ENCODE measurements around the gene RNU2-1.

DNA sequence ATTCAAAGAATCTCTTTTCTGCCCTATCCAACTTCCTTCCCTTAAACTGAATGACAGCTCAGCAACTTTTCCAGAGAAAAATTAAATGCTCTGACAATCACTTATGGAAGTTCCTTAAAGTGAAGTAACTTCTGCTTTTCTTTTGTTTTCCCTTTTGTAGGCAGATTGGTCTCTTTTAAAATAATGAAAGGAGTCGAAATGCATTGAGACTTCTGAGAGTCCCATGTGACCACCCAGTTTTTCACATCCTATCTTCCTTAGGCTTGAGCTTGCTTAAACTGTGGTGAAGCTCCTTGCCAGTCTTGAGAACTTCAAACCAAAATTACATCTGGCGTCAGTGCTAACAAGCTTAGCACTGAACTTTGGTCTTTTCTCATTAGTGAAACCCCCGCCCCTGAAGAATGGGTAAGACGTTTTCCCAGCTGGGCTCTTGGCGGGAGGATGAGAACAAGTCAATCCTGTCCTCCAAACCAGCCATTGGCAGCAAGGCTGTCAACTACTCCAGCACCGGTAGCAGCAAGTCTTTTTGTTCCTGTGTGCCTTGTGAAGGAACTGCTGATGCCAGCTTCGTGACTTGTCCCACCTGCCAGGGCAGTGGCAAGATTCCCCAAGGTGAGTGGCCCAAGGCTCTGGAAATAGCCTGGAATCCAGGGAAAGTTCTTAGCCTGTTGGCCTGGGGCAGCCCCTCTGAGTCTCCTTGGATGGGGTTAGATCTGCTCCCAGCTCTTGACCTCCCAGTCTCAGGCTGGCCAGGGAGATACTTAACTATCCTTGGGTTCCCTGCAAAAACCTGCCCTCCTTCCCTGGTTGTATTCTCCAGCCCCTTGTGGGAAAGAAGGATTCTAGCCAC is 20.9 kb downstream of the RNU2-1 start:
- TF ChIP-seq CC2D1A (CRISPR knock-in tag; IDR thresholded peaks at IDR 0.05) = no peak
- TF ChIP-seq, protein P1, sequence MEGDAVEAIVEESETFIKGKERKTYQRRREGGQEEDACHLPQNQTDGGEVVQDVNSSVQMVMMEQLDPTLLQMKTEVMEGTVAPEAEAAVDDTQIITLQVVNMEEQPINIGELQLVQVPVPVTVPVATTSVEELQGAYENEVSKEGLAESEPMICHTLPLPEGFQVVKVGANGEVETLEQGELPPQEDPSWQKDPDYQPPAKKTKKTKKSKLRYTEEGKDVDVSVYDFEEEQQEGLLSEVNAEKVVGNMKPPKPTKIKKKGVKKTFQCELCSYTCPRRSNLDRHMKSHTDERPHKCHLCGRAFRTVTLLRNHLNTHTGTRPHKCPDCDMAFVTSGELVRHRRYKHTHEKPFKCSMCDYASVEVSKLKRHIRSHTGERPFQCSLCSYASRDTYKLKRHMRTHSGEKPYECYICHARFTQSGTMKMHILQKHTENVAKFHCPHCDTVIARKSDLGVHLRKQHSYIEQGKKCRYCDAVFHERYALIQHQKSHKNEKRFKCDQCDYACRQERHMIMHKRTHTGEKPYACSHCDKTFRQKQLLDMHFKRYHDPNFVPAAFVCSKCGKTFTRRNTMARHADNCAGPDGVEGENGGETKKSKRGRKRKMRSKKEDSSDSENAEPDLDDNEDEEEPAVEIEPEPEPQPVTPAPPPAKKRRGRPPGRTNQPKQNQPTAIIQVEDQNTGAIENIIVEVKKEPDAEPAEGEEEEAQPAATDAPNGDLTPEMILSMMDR (CRISPR knock-in tag; IDR thresholded peaks at IDR 0.05) = no peak
- no peak for TF ChIP-seq BHLHE40 (IDR thresholded peaks at IDR 0.05; ENCODE audit: low read length)
- TF ChIP-seq CREB1 (IDR thresholded peaks at IDR 0.05) = no peak
- TF ChIP-seq CREB1 (CRISPR knock-in tag; IDR thresholded peaks at IDR 0.05) = no peak
- TF ChIP-seq ZNF232 (CRISPR knock-in tag; IDR thresholded peaks at IDR 0.05; ENCODE audit: borderline replicate concordance) = no peak
- no peak for TF ChIP-seq EZH2 (conservative IDR thresholded peaks at IDR 0.05; ENCODE audit: low read depth, low read length)
- TF ChIP-seq, protein P2, sequence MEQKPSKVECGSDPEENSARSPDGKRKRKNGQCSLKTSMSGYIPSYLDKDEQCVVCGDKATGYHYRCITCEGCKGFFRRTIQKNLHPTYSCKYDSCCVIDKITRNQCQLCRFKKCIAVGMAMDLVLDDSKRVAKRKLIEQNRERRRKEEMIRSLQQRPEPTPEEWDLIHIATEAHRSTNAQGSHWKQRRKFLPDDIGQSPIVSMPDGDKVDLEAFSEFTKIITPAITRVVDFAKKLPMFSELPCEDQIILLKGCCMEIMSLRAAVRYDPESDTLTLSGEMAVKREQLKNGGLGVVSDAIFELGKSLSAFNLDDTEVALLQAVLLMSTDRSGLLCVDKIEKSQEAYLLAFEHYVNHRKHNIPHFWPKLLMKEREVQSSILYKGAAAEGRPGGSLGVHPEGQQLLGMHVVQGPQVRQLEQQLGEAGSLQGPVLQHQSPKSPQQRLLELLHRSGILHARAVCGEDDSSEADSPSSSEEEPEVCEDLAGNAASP (CRISPR knock-in tag; IDR thresholded peaks at IDR 0.05; ENCODE audit: borderline replicate concordance) = no peak
- TF ChIP-seq ATM (IDR thresholded peaks at IDR 0.05; ENCODE audit: borderline replicate concordance) = no peak
- no peak for TF ChIP-seq MED13 (CRISPR knock-in tag; IDR thresholded peaks at IDR 0.05)
- no peak for TF ChIP-seq NR3C1 (CRISPR knock-in tag; IDR thresholded peaks at IDR 0.05)
- no peak for TF ChIP-seq MBD4 (IDR thresholded peaks at IDR 0.05; ENCODE audit: borderline replicate concordance, low read length)
